GM12801 (cell line): ENCODE measurements around the gene STAT4.

Experiments
- CTCF ChIP-seq: IDR thresholded peaks from one replicate; pipeline ENCODE4 v1.5.1; 2011; ENCODE audit warnings: control low read depth; ENCODE audit not compliant: insufficient read length; ENCODE audit errors: extremely low read depth

Gene STAT4

GRCh38 chr2:190979906-190980629 lies 170.7 kb downstream of the STAT4 start:
- TF ChIP-seq CTCF: no peak
